Endothelial cell of hepatic sinusoid (primary cell): Measurements from ENCODE around the gene P2RY10.
"Not testable (repeated sequence)": the region's sequence is repeated elsewhere in the genome, so short reads cannot be mapped to it uniquely, and the experiment has no call there.

Experiments
- in situ Hi-C: cut with HindIII; loops from 2 replicates; pipeline ENCODE4 v1.10.0; 2017; ENCODE audit warnings: low sequenced_read_pairs

The P2RY10 gene, protein sequence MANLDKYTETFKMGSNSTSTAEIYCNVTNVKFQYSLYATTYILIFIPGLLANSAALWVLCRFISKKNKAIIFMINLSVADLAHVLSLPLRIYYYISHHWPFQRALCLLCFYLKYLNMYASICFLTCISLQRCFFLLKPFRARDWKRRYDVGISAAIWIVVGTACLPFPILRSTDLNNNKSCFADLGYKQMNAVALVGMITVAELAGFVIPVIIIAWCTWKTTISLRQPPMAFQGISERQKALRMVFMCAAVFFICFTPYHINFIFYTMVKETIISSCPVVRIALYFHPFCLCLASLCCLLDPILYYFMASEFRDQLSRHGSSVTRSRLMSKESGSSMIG

DNA sequence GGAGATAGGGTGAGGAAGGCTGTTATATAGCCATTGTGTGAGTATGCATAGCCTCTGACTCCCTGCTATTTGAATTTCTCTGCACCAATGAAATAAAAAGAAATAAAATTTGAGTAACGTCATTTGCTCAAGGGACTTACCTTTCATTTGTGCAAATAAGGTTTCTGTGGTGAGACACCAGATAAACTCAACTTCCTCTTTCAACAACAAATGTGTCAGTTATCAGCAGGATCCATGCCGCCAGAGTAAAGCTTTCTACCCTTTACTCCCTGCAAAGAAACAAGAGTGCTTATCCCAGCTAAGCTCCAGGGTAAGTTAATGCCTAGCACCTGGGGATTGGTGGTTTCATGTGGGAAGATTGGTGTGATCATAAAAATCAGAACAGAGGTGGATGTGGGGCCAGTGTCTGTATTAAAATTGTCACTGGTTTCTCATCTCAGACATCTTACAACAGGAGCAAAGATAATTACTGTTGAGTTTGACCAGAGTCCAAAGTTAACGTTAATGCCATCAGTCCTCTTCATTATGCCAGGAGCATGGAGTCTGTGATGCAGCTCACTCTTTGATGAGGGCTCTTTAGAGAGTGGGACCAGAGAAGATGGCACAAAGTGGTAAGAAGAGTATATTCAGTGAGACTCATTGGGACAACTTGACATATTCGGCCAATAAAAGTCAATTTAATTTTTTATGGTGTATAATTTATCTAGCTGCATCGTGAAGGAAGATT, at the start of gene P2RY10:
TSS of gene P2RY10 (plus strand) at position 206 of the 727 bp plus-strand sequence. CDS start 15,130 bp downstream, outside the sequence.
- in situ Hi-C loops = no loop called here

DNA sequence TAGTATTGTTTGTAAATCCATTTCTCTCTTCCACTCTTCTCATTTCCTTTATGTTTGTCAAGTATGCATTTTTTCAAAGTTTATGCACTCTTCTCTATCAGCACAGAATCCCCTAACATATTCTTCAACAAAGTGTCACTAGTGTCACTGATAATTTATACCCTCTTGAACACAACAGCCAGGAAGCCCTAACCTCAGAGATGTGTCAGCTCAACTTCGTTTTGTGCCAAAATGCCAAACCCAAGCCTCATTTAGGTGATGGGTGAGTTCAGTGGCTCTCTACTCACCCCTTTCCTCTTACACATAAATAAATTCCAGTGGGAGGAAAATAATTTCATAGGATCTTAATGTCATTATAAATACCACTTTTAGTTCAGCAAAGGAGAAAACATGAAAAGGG, 22.4 kb upstream of the P2RY10 start:
- in situ Hi-C loops = no loop called here

DNA sequence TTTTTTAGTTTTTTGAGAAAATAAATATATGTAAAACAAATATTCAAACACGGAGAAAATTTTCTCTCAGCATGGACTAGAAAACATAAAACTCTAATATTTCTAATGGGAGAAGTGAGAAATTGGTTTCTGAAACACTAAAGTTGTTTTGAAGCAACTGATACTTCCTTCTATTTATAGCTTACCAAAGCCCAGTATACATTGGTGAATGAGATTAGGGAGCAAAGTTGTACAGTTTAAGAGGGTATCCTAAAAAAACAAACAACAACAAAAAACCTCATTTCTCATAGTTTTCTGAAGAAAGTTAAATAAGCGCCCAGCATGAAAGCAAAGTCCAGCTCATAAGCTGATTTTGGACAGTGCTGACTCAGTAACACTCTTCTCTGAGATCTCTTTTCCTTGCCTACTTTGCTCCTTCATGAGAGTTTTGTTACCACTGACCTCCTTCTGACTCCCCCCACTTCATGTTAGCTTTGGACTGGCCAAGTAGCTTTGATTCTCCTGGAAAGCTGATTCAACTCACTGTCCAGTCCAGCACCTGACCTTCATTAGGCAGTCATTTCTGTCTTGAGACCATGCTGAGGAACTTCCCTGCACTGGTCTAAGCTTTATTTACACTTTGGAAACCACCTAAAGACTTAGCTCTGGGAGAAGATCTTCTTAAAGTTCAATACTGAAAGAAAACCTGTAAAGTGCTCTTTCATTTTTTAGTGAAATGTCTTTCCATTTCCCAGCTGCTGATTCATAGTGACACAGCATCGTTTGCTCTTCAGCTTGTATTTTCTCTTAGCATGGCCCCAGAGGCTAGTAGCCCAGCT, 21.8 kb upstream of the P2RY10 start:
- in situ Hi-C loops = no loop called here

DNA sequence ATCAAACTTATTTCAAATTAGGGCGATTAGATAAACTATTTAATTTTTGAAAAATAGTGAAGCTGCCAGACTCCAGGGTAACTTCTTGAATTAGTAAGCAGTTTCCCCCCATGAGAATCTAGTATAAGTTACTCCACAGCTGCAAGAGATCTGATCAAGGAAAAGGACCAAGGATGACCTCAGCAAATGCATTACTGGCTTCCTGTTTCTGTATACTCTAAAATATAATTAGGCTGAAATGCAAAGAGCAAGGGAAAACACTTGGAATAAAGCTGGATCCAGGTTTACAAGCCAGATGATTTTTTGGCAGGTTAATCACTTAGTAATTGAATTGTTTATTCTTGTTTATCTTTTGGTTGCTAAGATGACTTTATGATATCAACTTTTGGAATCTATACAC, 13.4 kb upstream of the P2RY10 start:
- in situ Hi-C loops = no loop called here

DNA sequence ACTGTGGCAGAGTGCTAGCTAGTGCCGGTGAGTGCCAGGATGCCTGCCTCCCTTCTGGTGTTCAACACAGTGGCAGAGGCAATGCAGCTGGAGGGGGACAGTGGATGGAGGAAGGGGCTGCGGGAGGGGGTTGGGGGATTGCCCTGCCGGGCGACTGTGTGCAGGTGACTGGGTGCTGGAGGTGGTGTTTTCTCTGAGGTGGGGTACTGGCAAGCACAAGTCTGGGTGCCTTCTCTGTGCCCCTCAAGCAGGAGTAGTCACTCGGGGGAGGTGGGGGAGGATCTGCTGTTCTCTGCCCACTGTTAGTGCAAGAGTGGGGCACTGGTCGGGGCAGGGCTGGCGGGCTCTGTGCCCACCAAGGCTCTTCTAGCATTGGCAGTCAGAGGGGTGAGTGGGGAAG, 10.3 kb upstream of the P2RY10 start:
- in situ Hi-C loops = no loop called here

DNA sequence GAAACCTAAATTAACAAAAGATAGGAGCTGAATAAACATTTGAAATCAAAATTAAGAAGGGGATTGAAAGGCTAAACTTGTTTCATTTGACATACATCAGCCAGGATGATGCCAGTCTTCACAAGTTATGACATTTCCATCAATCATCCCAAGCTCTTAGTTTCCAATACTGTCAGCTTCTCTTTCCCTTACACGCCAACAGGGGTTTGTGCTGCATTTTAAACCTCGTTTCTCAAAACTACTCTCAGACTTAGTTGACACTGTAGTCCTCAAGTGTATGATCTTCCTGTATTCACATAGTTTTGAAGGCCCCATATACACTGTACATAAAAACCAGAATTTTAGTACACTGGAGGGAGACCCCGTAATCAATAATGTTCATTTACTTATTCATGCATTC, 840 bp upstream of the P2RY10 start:
- in situ Hi-C loops = no loop called here

DNA sequence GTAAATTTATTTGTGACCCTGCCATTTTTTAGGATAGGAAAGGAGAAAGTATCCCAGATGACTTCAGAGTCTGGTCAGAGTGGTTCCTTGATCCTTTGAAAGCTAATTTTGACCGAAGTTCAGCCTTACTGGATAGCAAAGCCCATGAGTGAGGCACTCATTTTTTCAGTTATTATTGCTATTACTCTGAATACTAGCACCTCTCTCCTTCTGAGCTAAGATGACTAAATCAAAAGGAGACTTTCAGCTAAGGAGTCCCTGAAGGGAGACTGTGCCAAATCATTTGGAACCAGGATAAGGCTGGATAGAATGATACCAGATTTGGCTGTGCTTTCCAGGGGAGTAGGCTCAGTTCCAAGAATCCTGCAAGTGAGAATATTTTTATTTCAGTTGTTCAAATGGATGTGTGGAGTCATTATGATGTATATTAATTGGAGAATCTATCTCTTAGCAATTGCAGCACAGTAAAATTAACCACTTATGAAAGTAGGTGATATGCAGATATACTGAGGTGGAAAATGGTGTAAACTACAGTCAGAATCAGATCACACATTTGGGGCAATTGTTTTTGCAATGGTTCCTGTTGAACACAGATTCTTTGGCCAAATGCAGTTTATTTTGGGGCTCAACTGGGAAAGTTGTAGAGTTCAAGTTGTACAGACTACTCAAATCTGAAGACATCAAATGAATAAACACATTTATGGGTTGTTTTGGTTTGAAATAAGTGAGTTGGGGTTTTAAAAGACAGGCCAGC, 1.2 kb downstream of the P2RY10 start:
- in situ Hi-C loops = no loop called here

DNA sequence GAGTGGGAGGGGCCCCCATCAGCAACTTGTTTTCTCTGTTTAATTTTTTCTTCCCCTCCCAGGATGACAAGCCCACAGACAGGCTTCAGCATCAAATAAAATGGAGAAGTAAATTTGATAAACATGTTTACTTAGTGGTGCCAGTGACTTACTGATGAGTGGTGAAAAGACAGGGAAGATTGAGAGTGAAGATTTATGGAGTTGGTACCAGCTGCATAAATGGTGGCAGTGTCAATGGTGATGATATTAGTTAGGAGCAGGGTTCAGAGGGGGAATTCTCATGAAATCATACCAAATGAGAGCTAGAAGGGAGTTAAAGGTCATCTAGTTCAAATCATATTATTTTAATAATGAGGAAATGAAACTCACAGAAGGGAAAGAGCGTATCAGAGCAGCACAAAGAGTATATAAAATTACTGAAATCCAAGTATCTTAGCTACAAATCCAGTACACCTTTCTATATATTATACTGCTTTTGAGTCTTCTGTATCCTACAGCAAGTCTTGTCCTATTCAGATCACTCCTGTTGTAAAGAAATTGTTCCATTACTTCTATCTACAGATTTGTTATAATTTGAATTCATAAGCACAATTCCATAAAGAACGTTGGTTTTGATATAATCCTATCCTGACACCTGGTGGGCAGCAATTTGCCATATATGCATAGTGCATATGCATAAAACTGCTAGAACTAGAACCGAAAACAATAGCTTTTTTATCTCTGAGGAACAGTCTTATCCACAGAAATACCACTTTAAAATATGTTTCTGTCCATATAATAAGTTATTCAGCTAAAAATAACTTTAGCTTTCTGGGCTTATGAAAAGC, 5.0 kb downstream of the P2RY10 start:
- in situ Hi-C loops = no loop called here

DNA sequence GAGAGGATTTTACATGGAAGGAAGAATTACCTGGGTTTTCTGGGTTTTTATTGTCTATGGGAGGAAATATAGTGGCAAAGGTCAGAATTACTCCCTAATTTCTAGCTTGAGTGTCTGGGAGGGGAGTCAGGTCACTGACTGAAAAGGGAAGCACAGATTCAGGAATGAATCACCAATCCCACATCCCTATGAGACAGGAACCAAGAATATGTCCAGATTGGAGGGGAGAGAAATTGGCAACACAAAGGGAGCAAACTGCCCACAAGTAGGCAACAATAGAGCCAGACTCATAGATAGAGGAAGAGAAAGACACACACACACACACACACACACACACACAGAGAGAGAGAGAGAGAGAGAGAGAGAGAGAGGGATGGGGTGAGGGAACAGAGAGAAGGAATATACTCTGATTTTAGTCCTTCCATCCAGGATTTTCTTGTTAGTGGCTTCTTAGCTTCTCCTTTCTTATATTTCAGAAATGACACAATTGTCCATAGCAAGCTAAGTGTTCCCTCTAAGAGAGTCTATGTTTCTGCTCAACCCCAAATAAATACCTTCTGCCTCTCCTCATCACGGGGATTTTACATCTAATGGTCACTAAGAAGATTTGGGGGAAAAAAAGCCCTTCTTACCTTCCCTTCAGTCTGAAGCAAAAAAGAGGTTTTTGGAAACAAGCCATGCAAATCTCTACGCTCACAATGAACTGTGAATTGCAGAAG, 12.0 kb downstream of the P2RY10 start:
- in situ Hi-C loops = no loop called here

DNA sequence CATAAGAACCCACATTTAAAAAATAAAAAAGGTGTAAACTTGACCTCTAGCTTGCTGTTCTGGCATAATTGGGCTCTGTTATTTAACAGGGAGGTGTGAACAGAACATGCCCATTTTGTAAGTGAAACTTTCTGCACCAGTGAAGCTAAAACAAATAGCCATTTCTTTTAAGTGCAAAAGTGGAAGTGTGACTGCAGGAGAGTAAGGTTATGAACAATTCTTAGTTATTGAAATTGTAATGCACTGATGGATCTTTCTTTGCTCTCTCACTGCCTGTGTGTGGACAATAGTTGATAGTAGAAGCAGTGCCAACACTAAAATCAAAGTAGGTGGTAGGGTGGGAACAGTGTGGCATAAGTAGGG, 12.6 kb downstream of the P2RY10 start:
- in situ Hi-C loops = no loop called here

DNA sequence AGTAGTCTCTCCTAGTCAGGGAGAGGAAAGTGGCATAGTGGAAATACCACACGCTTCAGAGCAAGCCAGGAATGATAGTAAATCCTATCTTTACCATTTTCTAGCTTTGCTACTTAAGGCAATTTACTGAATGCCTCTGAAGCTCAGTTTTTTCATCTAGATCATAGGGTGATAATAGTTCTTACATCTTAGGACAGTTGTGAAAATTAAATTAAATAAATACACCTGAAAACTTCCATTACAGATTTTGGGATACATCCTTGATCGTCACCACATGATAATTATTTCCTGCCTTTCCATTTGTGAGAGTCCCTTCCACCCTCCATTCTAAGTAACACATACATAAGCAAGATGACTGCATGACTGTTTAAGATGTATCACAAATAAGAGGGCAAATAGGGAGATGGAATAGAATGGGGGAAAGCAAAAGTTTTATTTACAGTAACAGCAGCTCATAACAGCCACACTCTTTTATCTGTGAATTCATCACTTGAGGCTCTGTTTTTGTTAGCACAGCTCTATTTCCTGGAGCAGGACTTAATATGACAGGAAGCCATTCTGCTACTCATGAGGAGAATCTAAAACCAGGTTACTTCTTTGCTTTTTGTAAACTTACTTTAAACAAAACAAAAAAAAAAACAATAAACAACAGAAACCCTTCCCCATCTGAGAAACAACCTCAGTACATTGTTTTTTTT, 13.4 kb downstream of the P2RY10 start:
- in situ Hi-C loops = no loop called here

DNA sequence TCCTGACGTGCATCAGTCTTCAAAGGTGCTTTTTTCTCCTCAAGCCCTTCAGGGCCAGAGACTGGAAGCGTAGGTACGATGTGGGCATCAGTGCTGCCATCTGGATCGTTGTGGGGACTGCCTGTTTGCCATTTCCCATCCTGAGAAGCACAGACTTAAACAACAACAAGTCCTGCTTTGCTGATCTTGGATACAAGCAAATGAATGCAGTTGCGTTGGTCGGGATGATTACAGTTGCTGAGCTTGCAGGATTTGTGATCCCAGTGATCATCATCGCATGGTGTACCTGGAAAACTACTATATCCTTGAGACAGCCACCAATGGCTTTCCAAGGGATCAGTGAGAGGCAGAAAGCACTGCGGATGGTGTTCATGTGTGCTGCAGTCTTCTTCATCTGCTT, 15.7 kb downstream of the P2RY10 start:
- in situ Hi-C loops = no loop called here

DNA sequence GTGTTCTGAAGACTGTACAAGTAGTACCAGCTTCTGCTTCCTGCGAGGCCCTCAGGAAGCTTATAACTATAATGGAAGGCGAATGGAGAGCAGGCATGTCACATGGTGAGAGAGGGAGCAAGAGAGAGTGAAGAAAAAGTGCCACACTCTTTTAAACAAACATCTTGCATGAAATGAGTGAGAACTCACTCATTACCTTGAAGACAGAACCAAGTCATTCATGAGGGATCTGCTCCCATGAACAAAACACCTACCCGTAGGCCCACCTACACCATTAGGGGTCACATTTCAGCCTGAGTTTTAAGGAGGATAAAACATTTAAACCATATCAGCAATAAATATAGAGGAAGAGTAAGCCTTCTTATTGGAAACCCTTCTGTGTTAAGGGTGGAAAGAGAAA, 19.4 kb downstream of the P2RY10 start:
- in situ Hi-C loops = no loop called here

DNA sequence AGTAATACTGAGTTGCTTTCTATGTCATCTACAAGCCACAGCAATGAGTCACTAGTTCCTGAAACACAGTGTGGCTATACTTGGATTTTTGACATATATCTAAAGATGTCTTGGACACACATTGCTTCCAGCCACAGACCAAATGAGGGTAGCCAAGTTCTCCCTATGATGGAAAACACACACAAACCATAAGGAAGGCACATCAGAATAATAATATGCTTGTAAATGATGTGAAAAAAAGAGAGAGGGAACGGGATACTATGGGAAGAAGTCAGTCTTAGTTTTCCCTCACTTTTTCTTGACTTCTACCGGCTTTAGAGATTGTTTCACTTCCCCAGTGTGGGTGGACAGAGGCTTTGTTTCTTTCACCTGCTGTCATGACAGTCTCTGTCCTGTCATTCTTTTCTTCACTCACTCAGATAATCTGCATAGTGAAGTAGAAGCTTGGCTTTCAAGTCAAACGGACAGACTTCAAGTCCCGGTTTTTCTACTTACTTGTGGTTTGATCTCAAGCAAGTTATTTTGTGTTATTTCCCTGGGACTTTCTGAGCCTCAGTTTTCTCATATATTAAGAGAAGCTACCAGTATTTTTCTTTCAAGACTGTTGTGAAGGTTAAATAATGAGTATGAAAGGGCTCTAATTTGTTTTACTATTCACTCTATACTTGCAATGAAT, 34.7 kb downstream of the P2RY10 start:
- in situ Hi-C loops = no loop called here

DNA sequence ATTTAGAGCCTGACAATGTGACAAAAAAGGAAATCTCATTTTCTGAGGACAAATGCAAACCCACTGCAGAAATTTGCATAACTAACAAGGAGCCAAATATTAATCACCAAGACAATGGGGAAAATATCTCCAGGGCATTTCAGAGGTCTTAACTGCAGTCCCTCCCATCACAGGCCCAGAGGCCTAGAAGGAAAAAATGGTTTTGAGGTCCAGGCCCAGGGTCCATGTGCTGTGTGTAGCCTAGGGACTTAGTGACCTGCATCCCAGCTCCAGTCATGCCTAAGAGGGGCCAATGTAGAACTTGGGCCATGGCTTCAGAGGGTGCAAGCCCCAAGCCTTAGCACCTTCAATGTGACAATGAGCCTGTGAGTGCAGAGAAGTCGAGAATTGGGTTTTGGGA, 44.2 kb downstream of the P2RY10 start:
- in situ Hi-C loops = no loop called here

DNA sequence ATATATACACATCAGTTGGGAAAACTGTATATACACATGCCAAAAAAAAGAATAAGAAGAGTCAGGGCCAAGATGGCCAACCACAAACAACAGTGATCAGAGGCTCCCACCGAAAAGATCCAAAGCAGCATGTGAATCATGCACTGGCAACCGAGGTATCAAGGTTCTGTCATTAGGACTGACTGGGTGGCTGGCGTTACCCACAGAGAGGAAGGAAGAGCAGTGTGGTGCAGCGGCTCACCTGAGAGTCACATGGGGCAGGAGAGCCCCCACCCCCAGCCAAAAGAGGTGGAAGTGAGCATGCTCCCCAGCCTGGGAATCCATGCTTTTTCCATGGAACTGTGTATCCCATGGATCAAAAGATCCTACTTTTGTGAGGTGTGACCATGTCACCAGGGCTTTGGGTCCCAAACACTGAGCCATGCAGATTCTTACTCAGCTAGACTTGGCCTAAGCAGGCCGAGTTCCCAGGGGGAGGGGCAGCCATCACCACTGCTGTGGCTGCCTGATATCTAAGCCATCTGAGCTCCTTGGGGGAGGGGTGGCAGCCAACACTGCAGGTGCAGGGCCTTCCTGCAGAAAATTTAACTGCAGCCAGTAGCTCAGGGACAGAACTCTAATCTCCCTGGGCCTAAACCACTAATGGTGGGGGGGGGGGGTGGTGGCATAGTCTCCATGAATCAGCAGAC, 52.8 kb downstream of the P2RY10 start:
- in situ Hi-C loops = no loop called here

DNA sequence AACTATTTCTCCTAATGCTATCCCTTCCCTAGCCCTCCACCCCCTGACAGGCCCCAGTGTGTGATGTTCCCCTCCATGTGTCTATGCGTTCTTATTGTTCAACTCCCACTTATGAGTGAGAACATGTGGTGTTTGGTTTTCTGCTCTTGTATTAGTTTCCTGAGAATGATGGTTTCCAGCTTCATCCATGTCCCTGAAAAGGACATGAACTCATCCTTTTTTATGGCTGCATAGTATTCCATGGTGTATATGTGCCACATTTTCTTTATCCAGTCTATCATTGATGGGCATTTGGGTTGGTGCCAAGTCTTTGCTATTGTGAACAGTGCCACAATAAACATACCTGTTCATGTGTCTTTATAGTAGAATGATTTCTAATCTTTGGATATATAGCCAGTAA, 62.3 kb downstream of the P2RY10 start:
- in situ Hi-C loops = not testable (repeated sequence)
